ENCODE results near the gene LTC4S.

Gene LTC4S

GRCh38 chr5:179779826-179780225, 14.0 kb upstream of the LTC4S start:
- Histone ChIP-seq H3K4me2 (ENCODE audit: low read length) (no peak overlapping the region), H3K4me3 (ENCODE audit: low read depth, low read length, poor library complexity, severe bottlenecking) (no peak overlapping the region), H2AFZ (ENCODE audit: low read length) (no peak overlapping the region), H3K4me1 (ENCODE audit: insufficient read depth, low read length, severe bottlenecking) (no peaks in the 10 kb centered on the region), H3K9me2 (ENCODE audit: low read depth, low read length) (no peaks in the 10 kb centered on the region), H3K36me3 (ENCODE audit: insufficient read depth, low read length) (peaks cover 30% of the 10 kb centered on the region), H4K20me1 (ENCODE audit: insufficient read depth, low read length) (no peaks in the 10 kb centered on the region), H3K9me3 (ENCODE audit: low read length) (no peaks in the 10 kb centered on the region), H3F3A (ENCODE audit: insufficient read depth, low read length) (no peaks in the 10 kb centered on the region), H3K27me3 (ENCODE audit: insufficient read depth, low read length) (no peaks in the 10 kb centered on the region), H3K79me2 (ENCODE audit: insufficient read depth, low read length) (no peaks in the 10 kb centered on the region), H3K27ac (ENCODE audit: low read depth, low read length, poor library complexity, severe bottlenecking) (no peak overlapping the region), H3K9ac (ENCODE audit: low read length) (no peak overlapping the region)
- TF ChIP-seq EZH2 (IDR thresholded peaks at IDR 0.05; ENCODE audit: borderline replicate concordance, low read length) (no peak), CTCF (IDR thresholded peaks at IDR 0.05; ENCODE audit: low read length) (no peak)

GRCh38 chr5:179780362-179780761, 13.4 kb upstream of the LTC4S start:
- Histone ChIP-seq H3K4me3 (ENCODE audit: low read depth, low read length, poor library complexity, severe bottlenecking) (no peak overlapping the region), H3K9me3 (ENCODE audit: low read length) (no peaks in the 10 kb centered on the region), H3K27me3 (ENCODE audit: insufficient read depth, low read length) (no peaks in the 10 kb centered on the region), H3K79me2 (ENCODE audit: insufficient read depth, low read length) (no peaks in the 10 kb centered on the region), H3K9ac (ENCODE audit: low read length) (no peak overlapping the region), H3K9me2 (ENCODE audit: low read depth, low read length) (no peaks in the 10 kb centered on the region), H2AFZ (ENCODE audit: low read length) (no peak overlapping the region), H3K4me2 (ENCODE audit: low read length) (no peak overlapping the region), H3K36me3 (ENCODE audit: insufficient read depth, low read length) (peaks cover 24% of the 10 kb centered on the region), H3K27ac (ENCODE audit: low read depth, low read length, poor library complexity, severe bottlenecking) (no peak overlapping the region), H3F3A (ENCODE audit: insufficient read depth, low read length) (no peaks in the 10 kb centered on the region), H3K4me1 (ENCODE audit: insufficient read depth, low read length, severe bottlenecking) (no peaks in the 10 kb centered on the region), H4K20me1 (ENCODE audit: insufficient read depth, low read length) (no peaks in the 10 kb centered on the region)
- TF ChIP-seq CTCF (IDR thresholded peaks at IDR 0.05; ENCODE audit: low read length) (no peak), EZH2 (IDR thresholded peaks at IDR 0.05; ENCODE audit: borderline replicate concordance, low read length) (no peak)

- H3K4me2 ChIP-seq (ENCODE audit: low read length) = no peak overlapping the region
- H3K27me3 ChIP-seq (ENCODE audit: insufficient read depth, low read length) = no peaks in the 10 kb centered on the region
- H3K36me3 ChIP-seq (ENCODE audit: insufficient read depth, low read length) = peaks cover 14% of the 10 kb centered on the region; the same call in 1 of the 2 replicates
- no peak overlapping the region for H3K27ac ChIP-seq (ENCODE audit: low read depth, low read length, poor library complexity, severe bottlenecking)
- H3K4me1 ChIP-seq (ENCODE audit: insufficient read depth, low read length, severe bottlenecking) = no peaks in the 10 kb centered on the region
- H3K79me2 ChIP-seq (ENCODE audit: insufficient read depth, low read length) = no peaks in the 10 kb centered on the region
- no peaks in the 10 kb centered on the region for H3K9me3 ChIP-seq (ENCODE audit: low read length)
- no peak overlapping the region for H3K9ac ChIP-seq (ENCODE audit: low read length)
- H4K20me1 ChIP-seq (ENCODE audit: insufficient read depth, low read length) = no peaks in the 10 kb centered on the region
- H2AFZ ChIP-seq (ENCODE audit: low read length) = no peak overlapping the region
- TF ChIP-seq EZH2 (IDR thresholded peaks at IDR 0.05; ENCODE audit: borderline replicate concordance, low read length) (no peak), CTCF (IDR thresholded peaks at IDR 0.05; ENCODE audit: low read length) (no peak)
- no peak overlapping the region for H3K4me3 ChIP-seq (ENCODE audit: low read depth, low read length, poor library complexity, severe bottlenecking)
- no peaks in the 10 kb centered on the region for H3F3A ChIP-seq (ENCODE audit: insufficient read depth, low read length)
- no peaks in the 10 kb centered on the region for H3K9me2 ChIP-seq (ENCODE audit: low read depth, low read length)
These were observed 11.9 kb upstream of the LTC4S start for GRCh38 chr5:179781846-179782245.

Measured in OCI-LY1 (cell line).